Endothelial cell of umbilical vein (primary cell): ENCODE results near the gene UBE2E2. TPM values are rescaled to one million over a fixed set of nuclear protein-coding genes. Genes with fewer than 3 reads are reported as not detected.

Experiments
- BruUV-seq: library from RNA; stranded (reverse); fragments of 400-500 nt; replicated peaks from 2 replicates; lab custom pipeline; 2021; lab: Mats Ljungman, UMichigan
- CTCF ChIA-PET: fragments of 300-600, 350-600 bp; sonication (Branson Sonifier 250); formaldehyde crosslinking; loops from one replicate; lab custom pipeline; 2021; ENCODE audit warnings: antibody characterized with exemption, inconsistent platforms; lab: Charles Lee
- POLR2A ChIA-PET: fragments of 300-600, 350-600 bp; sonication (Branson Sonifier 250); formaldehyde crosslinking; loops from one replicate; lab custom pipeline; 2021; ENCODE audit warnings: antibody characterized with exemption, inconsistent platforms; lab: Charles Lee
- DNase-seq: peaks from one replicate; pipeline ENCODE4 v3.0.0-alpha.2; 2011; ENCODE audit warnings: low read depth, low spot score
- FAIRE-seq: peaks from 2 replicates; lab custom pipeline; 2011; peaks lifted over from hg19 to GRCh38; lab: Jason Lieb, UNC
- H2AFZ ChIP-seq: 2 replicates; pipeline ENCODE4 v1.6.0; 2012; ENCODE audit warnings: low read depth, low read length, control low read depth, inconsistent platforms
- H3K27ac ChIP-seq: 2 replicates; pipeline ENCODE4 v1.5.1; 2011; ENCODE audit warnings: low read depth, mild to moderate bottlenecking, control low read depth, low read length, moderate library complexity; ENCODE audit not compliant: insufficient read depth
- H3K27me3 ChIP-seq, 2 experiments: 2 replicates each; pipeline versions ENCODE4 v1.6.0 to v1.6.1; 2011; ENCODE audit warnings: low read length in 2 of 2, mixed read lengths in 1 of 2; ENCODE audit not compliant: control insufficient read depth in 2 of 2, insufficient read depth in 2 of 2
- H3K36me3 ChIP-seq, 2 experiments: 2 replicates in 1 of 2; 3 replicates in 1 of 2; pipeline ENCODE4 v1.5.1; 2011; ENCODE audit warnings: low read length in 2 of 2, mild to moderate bottlenecking in 1 of 2, moderate library complexity in 1 of 2; ENCODE audit not compliant: control insufficient read depth in 2 of 2, insufficient read depth in 2 of 2; ENCODE audit errors: extremely low read depth in 1 of 2
- H3K4me1 ChIP-seq: 3 replicates; pipeline ENCODE4 v1.5.1; 2011; ENCODE audit warnings: mild to moderate bottlenecking, low read length; ENCODE audit not compliant: control insufficient read depth, insufficient read depth; ENCODE audit errors: extremely low read depth
- H3K4me2 ChIP-seq: 2 replicates; pipeline ENCODE4 v1.6.1; 2011; ENCODE audit warnings: low read length, control low read depth, mixed read lengths; ENCODE audit not compliant: insufficient read depth
- H3K4me3 ChIP-seq, 3 experiments: fragments of 200-600 bp in 1 of 3; sonication (generic), shearing (Covaris generic) in 1 of 3; replicated peaks in 1 of 3; 2 replicates each; pipeline ENCODE4 v1.5.1; 2011 to 2016; ENCODE audit warnings: control low read depth in 3 of 3, low read length in 3 of 3, mild to moderate bottlenecking in 2 of 3, inconsistent platforms in 1 of 3, low read depth in 1 of 3, moderate library complexity in 1 of 3; ENCODE audit not compliant: insufficient read depth in 1 of 3
- H3K79me2 ChIP-seq: 2 replicates; pipeline ENCODE4 v1.6.0; 2012; ENCODE audit warnings: low read length, inconsistent platforms; ENCODE audit not compliant: control insufficient read depth, insufficient read depth
- H3K9ac ChIP-seq: replicated peaks from 2 replicates; pipeline ENCODE3; 2011; ENCODE audit warnings: low read length, control low read depth; ENCODE audit not compliant: insufficient read depth; ENCODE audit errors: extremely low read depth
- H3K9me1 ChIP-seq: replicated peaks from 3 replicates; pipeline ENCODE4 v1.6.0; 2011; ENCODE audit warnings: mild to moderate bottlenecking, low read length; ENCODE audit not compliant: control insufficient read depth, insufficient read depth; ENCODE audit errors: extremely low read depth
- H3K9me3 ChIP-seq: replicated peaks from 2 replicates; pipeline ENCODE4 v1.5.1; 2012; ENCODE audit warnings: low read length, inconsistent platforms; ENCODE audit not compliant: control insufficient read depth, insufficient read depth
- H4K20me1 ChIP-seq: replicated peaks from 2 replicates; pipeline ENCODE3; 2011; ENCODE audit warnings: mild to moderate bottlenecking, low read length; ENCODE audit not compliant: control insufficient read depth, insufficient read depth; ENCODE audit errors: extremely low read depth
- EZH2 ChIP-seq: IDR thresholded peaks from 2 replicates; pipeline ENCODE4 v1.6.1; 2012; ENCODE audit warnings: borderline replicate concordance, low read depth, mild to moderate bottlenecking, moderate library complexity, low read length, inconsistent platforms; ENCODE audit not compliant: severe bottlenecking
- FOS ChIP-seq: IDR thresholded peaks from 2 replicates; pipeline ENCODE4 v1.6.1; 2011; ENCODE audit warnings: mild to moderate bottlenecking, low read length, moderate library complexity, borderline replicate concordance; ENCODE audit not compliant: insufficient read depth
- GATA2 ChIP-seq: IDR thresholded peaks from 2 replicates; pipeline ENCODE4 v1.7.0; 2011; ENCODE audit warnings: low read depth, mild to moderate bottlenecking, moderate library complexity, mixed read lengths, low read length; ENCODE audit not compliant: insufficient read length, insufficient read depth
- JUN ChIP-seq: IDR thresholded peaks from 2 replicates; pipeline ENCODE4 v1.6.1; 2011; ENCODE audit warnings: borderline replicate concordance, low read depth; ENCODE audit not compliant: insufficient read length, insufficient read depth
- MYC ChIP-seq: IDR thresholded peaks from one replicate; pipeline ENCODE4 v1.6.1; 2011; ENCODE audit warnings: mild to moderate bottlenecking, low read depth, low read length
- POLR2A ChIP-seq: IDR thresholded peaks from 2 replicates; pipeline ENCODE4 v1.6.1; 2012; ENCODE audit warnings: low read depth, mild to moderate bottlenecking, control low read depth, low read length
- POLR2AphosphoS5 ChIP-seq: IDR thresholded peaks from 2 replicates; pipeline ENCODE4 v1.6.1; 2012; ENCODE audit warnings: low read depth, mild to moderate bottlenecking, control low read depth, low read length, moderate library complexity; ENCODE audit not compliant: insufficient read depth
- dilution Hi-C: fragments of 300-500 bp; cut with MboI; formaldehyde crosslinking; loops from one replicate; pipeline ENCODE4 v1.15.0; 2019; ENCODE audit warnings: low sequenced_read_pairs; ENCODE audit not compliant: extremely low pct_ligation_motif_present
- intact Hi-C: fragments of 100-400 bp; cut with micrococcal nuclease; formaldehyde crosslinking; loops from one replicate; pipeline ENCODE4 v1.10.0; 2022
- polyA plus RNA-seq, 4 experiments: library from polyadenylated mRNA; depleted of rRNA in 3 of 4; stranded (reverse) in 3 of 4; unstranded in 1 of 4; fragments of >200 nt; gene quantifications; 2 replicates each; pipeline versions ENCODE4 v1.2.1 to v1.2.3, GENCODE V29; 2011 to 2012; ENCODE audit warnings: missing spikeins in 1 of 4
- total RNA-seq: library from RNA; stranded (reverse); gene quantifications from 2 replicates; pipeline ENCODE4 v1.2.3, GENCODE V29; 2021
- TF ChIP-seq, protein P1 (sequence below), 2 donors: IDR thresholded peaks; 1 replicate in 1 of 2; 2 replicates in 1 of 2; pipeline ENCODE4 v1.5.1; 2011; ENCODE audit warnings: low read length in 2 of 2, mild to moderate bottlenecking in 2 of 2, moderate library complexity in 2 of 2, control low read depth in 1 of 2, inconsistent platforms in 1 of 2, low read depth in 1 of 2; ENCODE audit not compliant: insufficient read depth in 1 of 2; ENCODE audit errors: extremely low read depth in 1 of 2
- TF ChIP-seq, protein P2 (sequence below): IDR thresholded peaks from 2 replicates; pipeline ENCODE4 v1.6.1; 2011; ENCODE audit not compliant: insufficient read depth, insufficient read length

UBE2E2 gene
- total and polyA plus RNA-seq, 2 donors (not counting 3 experiments of a cell fraction or from before 2014, with no cell fraction given) = 37.0 to 45.4 TPM

DNA sequence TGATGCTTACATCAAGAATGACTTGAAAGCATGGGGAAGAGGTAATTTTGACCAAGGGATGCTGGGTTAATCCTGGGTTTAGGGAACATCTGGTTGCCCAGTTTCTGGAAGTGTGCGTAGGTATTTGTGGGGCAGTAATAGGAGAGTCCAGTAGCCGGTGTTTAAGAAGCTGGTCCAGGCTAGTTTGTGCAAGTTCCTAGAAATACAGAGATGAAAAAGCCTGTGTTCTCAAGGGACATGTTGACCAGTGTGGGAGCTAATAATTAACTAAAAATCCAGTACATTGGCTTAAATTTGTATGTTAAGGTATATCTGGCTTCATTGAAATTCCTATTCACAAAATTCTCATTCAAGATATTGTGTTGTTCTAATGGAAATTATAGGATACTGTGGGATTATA lies 51.2 kb downstream of the UBE2E2 start:
- intact Hi-C loops (no loop called here), dilution Hi-C loops (no loop called here)
- Histone ChIP-seq H2AFZ (no peak overlapping the region), H3K4me2 (no peak overlapping the region), H3K4me1 (no peaks in the 10 kb centered on the region), H3K9me3 (no peaks in the 10 kb centered on the region), H3K9ac (no peak overlapping the region), H3K36me3 (no peaks in the 10 kb centered on the region), H3K79me2 (peaks cover 16% of the 10 kb centered on the region), H3K27ac (no peak overlapping the region), H3K27me3 (no peaks in the 10 kb centered on the region), H4K20me1 (peaks cover 4% of the 10 kb centered on the region), H3K4me3 (no peak overlapping the region), H3K9me1 (no peaks in the 10 kb centered on the region)
- TF ChIP-seq POLR2AphosphoS5 (no peak), MYC (no peak), POLR2A (no peak)
- TF ChIP-seq, protein P1, sequence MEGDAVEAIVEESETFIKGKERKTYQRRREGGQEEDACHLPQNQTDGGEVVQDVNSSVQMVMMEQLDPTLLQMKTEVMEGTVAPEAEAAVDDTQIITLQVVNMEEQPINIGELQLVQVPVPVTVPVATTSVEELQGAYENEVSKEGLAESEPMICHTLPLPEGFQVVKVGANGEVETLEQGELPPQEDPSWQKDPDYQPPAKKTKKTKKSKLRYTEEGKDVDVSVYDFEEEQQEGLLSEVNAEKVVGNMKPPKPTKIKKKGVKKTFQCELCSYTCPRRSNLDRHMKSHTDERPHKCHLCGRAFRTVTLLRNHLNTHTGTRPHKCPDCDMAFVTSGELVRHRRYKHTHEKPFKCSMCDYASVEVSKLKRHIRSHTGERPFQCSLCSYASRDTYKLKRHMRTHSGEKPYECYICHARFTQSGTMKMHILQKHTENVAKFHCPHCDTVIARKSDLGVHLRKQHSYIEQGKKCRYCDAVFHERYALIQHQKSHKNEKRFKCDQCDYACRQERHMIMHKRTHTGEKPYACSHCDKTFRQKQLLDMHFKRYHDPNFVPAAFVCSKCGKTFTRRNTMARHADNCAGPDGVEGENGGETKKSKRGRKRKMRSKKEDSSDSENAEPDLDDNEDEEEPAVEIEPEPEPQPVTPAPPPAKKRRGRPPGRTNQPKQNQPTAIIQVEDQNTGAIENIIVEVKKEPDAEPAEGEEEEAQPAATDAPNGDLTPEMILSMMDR (IDR thresholded peaks at IDR 0.05; ENCODE audit: extremely low read depth in 1 of 2, insufficient read depth in 1 of 2, low read depth in 1 of 2, low read length in 2 of 2) = no peak
- TF ChIP-seq, protein P2, sequence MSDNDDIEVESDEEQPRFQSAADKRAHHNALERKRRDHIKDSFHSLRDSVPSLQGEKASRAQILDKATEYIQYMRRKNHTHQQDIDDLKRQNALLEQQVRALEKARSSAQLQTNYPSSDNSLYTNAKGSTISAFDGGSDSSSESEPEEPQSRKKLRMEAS = no peak
- BruUV-seq = no TSS peak
- ChIA-PET CTCF (interaction anchor here (2.0 kb wide), 1 partner anchor 10 kb away, joined by 6 read pairs; no protein-coding TSS in a partner anchor), POLR2A (no interaction called here)
- FAIRE-seq (no peak), DNase-seq (no peak)

DNA sequence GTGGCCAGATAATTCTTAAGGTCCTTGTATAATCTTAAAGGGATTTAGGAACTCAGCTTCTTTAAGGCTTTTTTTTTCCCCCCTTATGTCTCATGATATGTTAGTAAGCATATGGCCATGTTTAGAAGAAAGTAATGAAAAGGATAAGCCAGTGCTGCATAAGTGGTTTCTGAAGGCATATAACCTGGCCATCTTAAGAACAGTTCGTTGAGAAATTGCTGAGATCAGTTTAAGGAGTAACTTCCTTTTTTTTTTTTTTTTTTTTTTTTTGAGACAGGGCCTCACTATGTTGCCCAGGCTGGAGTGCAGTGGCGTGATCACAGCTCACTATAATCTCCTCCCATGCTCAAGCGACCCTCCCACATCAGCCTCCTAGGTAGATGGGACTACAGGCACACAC lies 51.7 kb downstream of the UBE2E2 start:
- H4K20me1 ChIP-seq = peaks cover 4% of the 10 kb centered on the region
- TF ChIP-seq FOS (no peak), POLR2AphosphoS5 (no peak), POLR2A (no peak), JUN (no peak), EZH2 (no peak), GATA2 (no peak), MYC (no peak)
- TF ChIP-seq, protein P2 = no peak
- TF ChIP-seq, protein P1 (IDR thresholded peaks at IDR 0.05; ENCODE audit: extremely low read depth in 1 of 2, insufficient read depth in 1 of 2, low read depth in 1 of 2, low read length in 2 of 2) = no peak
- H3K27ac ChIP-seq = no peak overlapping the region
- CTCF ChIA-PET = interaction anchor here (2.0 kb wide), 1 partner anchor 10 kb away, joined by 6 read pairs; no protein-coding TSS in a partner anchor
- FAIRE-seq = no peak
- H2AFZ ChIP-seq = no peak overlapping the region
- no TSS peak for BruUV-seq
- no peak overlapping the region for H3K4me2 ChIP-seq
- peaks cover 15% of the 10 kb centered on the region for H3K79me2 ChIP-seq
- H3K9me3 ChIP-seq = no peaks in the 10 kb centered on the region
- H3K9ac ChIP-seq = no peak overlapping the region
- POLR2A ChIA-PET = no interaction called here
- H3K27me3 ChIP-seq = no peaks in the 10 kb centered on the region
- H3K4me3 ChIP-seq = no peak overlapping the region
- intact Hi-C loops (no loop called here), dilution Hi-C loops (no loop called here)
- DNase-seq = no peak
- no peaks in the 10 kb centered on the region for H3K4me1 ChIP-seq
- H3K36me3 ChIP-seq = no peaks in the 10 kb centered on the region
- no peaks in the 10 kb centered on the region for H3K9me1 ChIP-seq
